NCI-H187 (cell line): Measurements from ENCODE around the gene HSD17B11.
"Not testable (repeated sequence)": the region's sequence is repeated elsewhere in the genome, so short reads cannot be mapped to it uniquely, and the experiment has no call there.

Experiments
- DNase-seq, 2 experiments: peaks; one replicate each; lab custom pipeline; 2025; lab: John Stamatoyannopoulos, UW

HSD17B11 gene

DNA sequence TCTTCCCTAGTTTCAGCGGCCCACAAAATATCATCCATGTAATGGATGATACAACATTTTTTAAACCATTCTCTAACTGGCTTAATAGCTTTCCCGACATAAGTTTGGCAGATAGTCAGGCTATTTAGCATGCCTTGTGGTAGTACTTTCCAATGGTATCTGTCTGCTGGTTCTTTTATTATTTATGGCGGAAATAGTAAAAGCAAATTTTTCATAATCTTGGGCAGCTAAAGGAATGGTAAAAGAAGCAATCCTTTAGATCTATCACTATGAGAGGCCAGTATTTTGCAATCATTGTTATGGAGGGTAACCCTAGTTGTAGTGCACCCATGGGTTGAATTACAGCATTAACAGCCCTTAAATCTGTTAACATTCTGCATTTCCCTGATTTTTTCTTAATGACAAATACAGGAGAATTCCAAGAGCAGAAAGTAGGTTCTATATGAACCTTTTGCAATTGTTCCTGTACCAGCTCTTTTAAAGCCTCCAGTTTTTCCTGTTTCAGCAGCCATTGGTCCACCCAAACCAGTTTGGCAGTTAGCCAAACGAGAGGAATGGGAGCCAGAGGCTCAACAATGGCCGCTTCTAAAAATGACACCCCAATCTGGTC, 14.3 kb upstream of the HSD17B11 start:
- DNase-seq: no peak

DNA sequence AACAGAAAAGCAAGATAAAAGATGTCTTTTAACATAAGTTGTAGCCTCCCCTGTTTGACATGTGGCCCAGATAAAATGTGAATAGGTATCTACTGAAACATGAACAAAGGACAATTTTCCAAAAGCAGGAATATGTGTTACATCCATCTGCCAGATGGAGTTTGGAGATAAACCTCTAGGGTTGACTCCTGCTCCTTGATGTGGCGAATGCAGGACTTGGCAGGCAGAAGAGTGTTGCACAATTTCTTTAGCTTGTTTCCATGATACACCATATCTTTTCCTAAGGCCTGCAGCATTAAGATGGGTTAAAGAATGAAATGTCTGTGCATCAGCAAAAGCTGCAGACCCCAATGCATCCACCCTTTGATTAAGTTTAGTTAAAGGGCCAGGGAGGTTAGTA, 12.7 kb upstream of the HSD17B11 start:
- not testable (repeated sequence) for DNase-seq

DNA sequence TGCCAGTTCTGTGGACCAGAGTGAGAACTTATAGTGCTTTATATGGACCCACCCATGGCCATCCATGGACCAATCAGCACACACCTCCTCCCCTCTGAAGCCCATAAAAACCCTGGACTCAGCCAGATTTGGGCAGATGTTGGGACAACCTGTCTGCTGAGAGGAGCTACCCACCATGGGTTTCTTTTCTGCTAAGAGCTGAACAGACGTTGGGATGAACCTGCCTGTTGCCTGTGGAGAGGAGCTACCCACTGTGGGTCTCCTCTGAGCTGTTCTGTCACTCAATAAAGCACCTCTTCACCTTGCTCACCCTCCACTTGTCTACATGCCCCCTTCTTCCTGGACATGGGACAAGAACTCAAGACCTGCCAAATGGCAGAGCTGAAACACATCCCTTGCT, 9.0 kb upstream of the HSD17B11 start:
- no peak for DNase-seq

DNA sequence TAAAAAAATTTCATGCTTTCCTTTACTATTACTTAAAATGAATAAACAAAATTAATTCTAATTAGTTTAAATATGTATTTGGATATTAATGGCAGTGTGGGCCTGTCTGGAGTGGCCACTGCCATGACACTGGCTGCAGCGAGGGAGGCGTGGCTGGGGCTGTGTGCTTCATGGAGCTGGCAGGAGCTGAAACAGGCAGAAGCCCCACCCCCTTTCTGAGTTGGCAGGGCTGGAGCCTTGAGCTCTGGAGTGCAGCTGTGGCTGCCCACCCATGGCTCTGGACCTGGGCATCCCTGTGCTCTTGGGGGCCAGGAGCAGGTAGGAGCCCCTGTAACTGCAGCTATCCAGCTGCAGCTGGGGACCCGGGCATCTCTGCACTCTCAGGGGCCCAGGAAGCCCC, 8.2 kb upstream of the HSD17B11 start:
- no peak for DNase-seq

DNA sequence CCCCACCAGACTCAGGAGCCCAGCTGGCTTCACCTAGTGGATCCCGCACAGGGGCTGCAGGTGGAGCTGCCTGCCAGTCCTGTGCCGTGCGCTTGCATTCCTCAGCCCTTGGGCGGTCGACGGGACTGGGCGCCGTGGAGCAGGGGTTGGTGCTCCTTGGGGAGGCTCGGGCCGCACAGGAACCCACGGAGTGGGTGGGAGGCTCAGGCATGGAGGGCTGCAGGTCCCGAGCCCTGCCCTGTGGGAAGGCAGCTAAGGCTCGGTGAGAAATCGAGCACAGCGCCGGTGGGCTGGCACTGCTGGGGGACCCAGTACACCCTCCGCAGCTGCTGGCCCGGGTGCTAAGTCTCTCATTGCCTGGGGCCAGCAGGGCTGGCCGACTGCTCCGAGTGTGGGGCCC, 4.9 kb upstream of the HSD17B11 start:
- not testable (repeated sequence) for DNase-seq

DNA sequence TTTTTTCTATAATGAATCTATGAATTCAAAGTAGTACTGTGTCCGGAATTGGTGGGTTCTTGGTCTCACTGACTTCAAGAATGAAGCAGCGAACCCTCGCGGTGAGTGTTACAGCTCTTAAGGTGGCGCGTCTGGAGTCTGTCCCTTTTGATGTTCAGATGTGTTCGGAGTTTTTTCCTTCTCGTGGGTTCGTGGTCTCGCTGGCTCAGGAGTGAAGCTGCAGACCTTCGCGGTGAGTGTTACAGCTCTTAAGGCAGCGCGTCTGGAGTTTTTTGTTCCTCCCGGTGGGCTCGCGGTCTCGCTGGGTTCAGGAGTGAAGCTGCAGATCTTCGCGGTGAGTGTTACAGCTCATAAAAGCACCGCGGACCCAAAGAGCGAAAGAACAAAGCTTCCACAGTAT, 4.1 kb upstream of the HSD17B11 start:
- DNase-seq: not testable (repeated sequence)

DNA sequence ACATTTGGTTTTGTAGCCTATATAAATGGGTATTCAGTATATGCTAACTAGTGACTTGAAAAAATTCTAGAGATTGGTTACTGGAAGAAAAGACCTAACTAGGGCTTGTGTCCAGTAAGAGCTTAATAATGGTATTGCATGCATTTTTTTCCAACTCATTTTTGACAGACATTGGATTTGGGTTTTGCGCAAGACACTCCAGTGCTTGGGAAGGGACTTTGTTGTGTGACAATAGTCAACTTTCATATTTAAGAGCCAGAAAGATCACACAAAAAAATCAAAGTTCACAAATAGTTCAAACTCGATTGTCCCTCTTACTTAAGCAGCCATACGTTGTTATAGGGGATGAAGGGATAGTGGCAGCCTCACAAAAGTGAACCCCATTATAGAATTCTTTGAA, 1.2 kb upstream of the HSD17B11 start:
- DNase-seq: no peak

DNA sequence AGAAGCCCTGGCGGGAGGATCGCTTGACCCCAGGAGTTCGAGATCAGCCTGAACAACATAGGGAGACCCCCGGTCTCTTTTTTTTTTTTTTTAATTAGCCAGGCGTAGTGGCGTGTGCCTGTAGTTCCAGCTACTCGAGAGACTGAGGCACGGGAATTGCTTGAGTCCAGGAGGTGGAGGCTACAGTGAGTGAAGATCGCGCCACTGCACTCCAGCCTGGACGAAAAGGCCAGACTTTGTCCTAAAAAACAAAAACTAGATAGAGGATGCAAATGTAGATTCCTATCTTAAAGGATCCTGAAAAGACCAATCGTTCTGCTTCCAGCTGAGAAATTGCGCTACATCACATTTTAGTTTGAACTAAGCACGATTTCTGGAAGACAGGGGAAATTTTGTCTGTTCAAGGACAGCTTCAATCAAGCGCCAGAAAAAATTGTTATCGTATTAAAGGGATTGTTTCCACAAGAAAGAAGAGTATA, 627 bp upstream of the HSD17B11 start:
- DNase-seq: no peak

DNA sequence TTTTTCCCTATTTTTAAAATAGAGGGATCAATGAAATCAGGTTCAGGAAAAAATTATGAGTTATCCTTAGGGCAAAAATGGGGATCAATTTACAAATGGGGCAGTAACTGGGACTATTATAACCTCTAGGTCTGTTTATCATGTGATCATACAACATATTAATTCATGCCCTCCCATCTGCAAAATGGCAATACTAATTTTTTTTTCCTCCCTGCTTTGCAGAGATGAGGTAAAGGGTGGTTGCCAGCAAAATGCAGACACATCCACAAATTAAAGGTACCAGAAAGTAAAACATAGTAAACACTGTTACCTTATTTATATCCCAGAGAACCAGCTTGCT, 467 bp downstream of the HSD17B11 start:
- no peak for DNase-seq

DNA sequence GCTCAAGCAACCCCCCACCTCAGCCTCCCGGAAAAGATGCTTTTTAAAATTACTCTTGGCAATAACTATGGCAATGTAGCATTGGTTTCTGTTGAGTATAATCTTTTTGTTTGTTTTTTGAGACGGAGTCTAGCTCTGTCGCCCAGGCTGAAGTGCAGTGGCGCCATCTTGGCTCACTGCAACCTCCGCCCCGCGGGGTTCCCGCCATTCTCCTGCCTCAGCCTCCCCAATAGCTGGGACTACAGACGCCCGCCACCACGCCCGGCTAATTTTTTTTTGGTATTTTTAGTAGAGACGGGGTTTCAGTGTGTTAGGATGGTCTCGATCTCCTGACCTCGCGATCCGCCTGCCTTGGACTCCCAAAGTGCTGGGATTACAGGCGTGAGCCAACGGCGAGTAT, 933 bp downstream of the HSD17B11 start:
- DNase-seq: not testable (repeated sequence)

DNA sequence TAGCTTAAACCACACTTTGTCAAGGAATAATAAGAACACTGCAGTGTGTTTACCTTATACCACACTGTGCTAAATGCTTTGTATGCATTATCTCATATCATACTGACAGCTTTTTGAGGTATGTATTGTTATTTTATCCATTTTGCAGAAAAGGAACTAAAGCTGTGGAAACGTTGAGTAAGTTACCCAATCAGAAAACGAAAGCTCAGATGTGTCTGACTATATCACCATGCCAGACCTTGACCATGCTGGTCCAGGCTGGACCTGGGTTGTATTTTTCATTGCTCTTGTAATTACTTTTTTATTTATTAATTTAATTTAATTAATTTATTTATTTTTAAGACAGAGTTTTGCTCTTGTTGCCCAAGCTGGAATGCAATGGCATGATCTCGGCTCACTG, 2.1 kb downstream of the HSD17B11 start:
- DNase-seq: no peak

DNA sequence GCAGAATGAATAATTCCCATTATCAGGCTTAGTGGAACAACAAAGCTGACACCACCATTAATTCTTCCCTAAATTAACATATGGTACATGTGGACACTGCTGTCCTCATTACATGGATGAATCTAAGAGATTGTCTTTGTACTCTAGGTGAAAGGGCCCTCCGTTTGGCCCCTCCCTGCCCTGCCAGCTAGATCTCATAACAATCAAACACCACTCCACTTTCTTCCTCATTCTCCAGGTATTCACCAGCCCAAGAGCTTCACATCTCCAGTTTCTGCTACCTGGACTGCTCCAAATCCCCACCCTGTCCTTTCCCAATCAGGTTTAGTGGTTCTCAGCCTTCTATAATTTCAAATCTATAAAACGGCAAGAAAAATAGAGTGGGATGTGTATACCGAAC, 3.8 kb downstream of the HSD17B11 start:
- DNase-seq: no peak

DNA sequence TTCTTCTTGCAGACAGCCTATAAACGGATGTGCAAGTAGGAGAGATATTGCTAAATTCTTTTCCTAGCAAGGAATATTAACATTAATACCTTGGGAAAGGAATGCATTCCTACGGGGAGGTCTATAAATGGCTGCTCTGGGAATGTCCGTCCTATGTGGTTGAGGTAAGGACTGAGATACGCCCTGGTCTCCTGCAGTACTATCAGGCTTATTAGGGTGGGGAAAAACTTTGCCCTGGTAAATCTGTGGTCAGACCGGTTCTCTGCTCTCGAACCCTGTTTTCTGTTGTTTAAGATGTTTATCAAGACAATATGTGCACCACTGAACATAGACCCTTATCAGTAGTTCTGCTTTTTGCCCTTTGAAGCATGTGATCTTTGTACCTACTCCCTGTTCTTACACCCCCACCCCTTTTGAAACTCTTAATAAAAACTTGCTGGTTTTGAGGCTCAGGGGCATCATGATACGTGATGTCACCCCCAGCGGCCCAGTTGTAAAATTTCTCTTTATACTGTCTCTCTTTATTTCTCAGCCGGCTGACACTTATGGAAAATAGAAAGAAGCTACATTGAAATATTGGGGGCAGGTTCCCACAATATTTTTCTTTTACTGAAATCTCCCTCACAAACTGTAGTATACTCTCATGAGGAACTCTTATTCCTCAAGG, 6.4 kb downstream of the HSD17B11 start:
- not testable (repeated sequence) for DNase-seq

DNA sequence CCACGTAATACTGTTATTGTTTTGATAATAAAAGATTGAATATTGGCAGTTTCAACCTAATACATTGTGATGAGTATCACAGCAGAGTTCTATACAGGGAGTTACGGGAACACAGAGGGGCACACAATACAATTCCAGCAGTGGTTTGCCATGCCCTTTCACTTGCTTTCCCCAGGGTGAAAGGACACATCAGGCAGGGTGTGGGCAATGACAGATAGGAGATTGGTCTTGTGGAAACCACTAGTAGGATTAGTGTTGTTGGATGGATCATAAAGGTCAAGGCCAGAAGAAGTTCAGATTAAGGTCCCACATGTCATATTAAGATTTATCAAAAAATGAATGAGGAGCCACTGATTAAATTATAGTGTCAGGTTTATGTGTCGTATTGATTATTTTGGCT, 8.1 kb downstream of the HSD17B11 start:
- no peak for DNase-seq

DNA sequence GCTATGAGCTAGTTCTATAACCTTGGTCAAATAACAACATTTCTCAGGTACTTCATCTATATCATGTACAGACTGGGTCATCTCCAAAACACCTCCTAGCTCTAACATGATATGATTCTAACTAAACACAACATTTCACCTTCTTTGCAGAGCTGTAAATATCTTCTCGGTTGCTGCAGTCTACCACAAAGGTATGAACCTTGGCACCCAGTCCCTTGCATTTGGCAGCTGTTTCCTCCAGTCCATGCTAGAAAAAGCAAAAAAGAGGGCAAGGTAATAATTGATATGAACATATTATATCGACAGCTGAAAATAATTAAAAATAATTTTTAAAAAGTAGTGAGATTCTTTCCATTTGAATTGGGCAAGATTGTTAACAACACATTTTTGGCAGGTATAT, 8.9 kb downstream of the HSD17B11 start:
- DNase-seq: no peak

DNA sequence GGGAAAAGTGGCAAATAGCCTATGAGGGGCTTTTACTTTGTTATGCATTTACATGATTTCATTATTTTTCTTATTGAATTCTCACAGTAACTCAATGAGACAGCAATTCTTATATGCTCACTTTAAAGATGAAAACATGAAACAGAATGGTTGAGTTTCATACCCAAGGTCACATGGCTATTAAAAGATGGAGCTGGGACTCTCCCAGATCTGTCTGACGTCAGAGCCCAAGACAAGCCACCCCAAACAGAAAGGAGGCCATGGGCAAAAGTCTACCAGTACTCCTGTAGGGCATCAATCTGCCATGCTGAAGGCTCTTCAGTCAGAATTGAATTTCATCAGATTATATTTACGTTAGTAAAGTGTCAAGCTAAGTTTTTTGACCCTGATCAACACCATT, 13.2 kb downstream of the HSD17B11 start:
- no peak for DNase-seq

DNA sequence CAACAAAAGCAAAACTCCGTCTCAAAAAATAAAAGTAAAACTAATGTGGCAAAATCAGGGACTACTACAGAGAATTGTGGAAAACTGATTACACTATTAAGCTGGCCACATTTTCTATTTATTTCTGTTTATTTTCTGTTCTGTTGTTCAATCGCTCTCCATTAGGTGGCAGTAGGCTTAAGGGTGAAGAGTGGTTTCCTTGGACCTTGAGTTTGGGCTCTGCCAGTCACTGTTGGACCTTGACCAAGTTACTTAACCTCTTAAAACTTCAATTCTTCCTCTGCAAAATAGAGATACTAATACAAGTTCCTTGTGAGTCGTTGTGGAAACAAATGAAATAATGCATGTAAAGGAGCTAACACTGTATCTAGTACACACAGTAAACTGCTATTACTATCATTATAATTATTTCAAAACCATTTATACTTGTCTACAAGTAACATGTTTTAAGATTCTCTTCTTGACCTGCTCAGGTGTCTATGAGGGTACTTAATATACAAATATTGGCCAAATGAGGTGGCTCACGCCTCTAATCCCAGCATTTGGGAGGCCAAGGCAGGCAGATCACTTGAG, 15.2 kb downstream of the HSD17B11 start:
- DNase-seq: no peak

DNA sequence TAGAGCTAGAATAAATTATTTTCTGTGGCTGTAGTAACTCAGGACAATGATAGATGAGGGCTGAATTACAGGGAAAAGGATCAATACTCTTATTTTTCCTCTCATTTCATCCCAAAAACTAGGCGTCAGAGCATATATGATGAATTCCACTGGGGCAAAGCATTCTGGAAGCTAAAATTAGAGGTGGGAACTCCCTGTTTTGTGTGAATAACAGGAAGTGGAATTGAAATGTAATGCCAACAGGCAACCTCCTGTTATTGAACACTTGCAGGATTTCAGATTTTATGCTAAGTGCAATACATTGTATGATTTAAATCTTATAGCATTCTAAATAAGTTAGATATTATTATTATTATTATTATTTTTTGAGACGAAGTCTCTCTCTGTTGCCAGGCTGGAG, 20.9 kb downstream of the HSD17B11 start:
- no peak for DNase-seq

DNA sequence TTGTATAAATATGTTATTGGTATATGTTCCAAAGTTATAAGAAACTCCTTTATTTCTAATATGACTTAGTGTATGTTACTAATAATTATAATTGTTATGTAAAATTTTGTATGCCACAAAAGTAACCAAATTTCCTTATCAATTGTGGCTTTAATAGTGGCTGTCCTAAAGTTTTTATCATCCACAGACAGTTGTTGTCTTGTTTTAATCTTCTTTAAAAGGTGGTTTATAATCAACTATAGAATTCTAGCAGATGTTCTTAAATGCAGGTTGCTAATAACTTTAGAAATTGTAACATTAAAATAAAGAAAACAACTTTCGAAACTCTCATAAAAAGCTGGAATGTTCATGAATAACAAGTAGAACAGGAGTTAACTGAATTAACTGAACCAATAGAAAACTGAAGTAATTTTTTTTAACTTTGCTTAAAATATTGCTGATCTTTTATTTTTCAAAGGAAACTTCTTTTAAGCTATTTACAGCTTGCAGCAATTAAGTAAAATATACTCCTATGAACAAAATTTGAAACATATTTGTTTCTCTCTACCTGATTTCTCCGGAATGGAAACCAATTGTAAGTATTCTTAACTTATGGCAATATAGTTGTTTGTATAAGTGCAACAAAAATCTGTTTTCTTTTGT, 24.3 kb downstream of the HSD17B11 start:
- DNase-seq: no peak

DNA sequence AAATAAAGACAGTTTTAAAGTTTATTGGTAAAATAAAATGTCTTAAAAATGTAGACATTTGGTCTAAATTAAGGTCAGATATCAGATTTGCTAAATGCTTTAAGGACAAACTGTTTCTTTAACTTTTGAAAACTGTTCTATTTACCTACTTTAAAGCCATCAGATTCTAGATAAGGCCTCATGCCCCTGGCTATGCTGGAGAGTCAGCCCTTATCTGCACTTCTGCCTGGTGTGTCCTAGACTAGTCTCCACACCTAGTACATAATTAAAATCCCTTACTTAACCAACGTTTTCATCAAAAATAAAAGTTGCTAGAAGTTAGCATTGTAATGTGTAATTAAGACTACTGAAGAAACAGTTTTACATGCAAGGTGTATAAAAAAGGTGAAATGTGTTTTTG, 25.6 kb downstream of the HSD17B11 start:
- no peak for DNase-seq

DNA sequence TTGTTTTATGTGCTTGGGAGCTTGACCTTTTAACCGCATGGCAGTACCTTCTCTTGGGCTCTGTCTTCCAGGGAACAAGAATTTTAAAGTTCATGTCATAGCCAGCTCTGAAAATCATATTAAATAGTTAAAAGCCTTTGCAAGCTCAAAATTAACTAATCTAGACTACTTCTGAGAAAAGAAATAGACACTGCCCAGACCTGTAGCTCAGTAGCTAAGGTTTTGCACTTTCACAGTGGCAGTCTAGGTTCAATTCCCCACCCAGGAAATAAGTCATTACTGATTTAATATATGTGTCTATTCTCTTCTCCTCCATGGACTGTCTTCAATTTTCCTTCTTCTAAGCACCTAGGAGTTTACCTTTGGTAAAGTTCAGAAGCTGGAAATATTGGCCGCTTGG, 27.4 kb downstream of the HSD17B11 start:
- DNase-seq: no peak

DNA sequence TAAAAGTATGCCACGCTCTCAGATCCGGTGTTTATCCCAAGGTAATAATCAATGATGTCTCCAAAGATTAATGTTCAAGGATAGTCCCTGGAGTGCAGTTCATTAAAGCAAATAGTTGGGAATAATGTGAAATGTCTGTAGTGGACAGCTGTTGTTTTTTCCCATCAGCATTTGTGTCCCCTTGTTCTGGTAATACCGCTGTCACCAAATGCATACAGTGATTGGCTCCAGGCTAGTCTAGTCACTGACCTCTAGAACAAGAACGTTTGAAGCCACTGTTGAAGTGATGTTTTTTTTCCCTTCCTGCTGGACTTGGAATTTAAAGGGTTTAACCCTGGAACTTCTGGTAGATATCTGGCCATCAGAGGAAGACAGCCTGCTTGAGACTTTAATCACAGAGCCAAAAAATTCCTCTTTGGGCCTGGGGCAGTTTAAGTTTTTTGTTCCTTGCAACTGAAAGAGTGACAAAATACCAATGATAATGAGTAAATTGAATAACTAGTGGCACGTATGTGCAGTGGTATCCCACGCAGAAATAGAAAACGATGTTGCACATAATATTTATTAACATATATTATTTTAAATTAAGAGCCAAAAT, 30.6 kb downstream of the HSD17B11 start:
- no peak for DNase-seq

DNA sequence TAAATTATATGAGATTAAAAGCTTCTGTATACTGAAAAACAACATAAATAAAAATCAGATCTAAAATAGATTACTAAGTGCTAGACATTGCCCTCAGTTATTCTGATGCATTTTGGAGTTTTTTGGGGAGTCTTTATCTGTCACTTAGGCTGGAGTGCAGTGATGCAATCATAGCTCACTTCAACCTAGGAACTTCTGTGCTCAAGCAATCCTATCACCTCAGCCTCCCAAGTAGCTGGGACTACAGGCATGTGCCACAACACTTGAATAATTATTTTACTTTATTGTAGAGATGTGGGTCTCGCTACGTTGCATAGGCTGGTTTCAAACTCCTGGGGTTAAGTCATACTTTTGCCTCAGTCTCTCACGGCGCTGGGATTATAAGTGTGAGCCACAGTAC, 31.7 kb downstream of the HSD17B11 start:
- no peak for DNase-seq
